Fibroblast of the aortic adventitia (primary cell): ENCODE data around the gene MYNN. TPM values are rescaled to one million over a fixed set of nuclear protein-coding genes. Genes with fewer than 3 reads are reported as not detected.
A peak's percentile ranks its signal among the peaks of the same experiment; 100 is the strongest.
"Not testable (repeated sequence)": the region's sequence is repeated elsewhere in the genome, so short reads cannot be mapped to it uniquely, and the experiment has no call there.

Experiments
- DNase-seq: peaks from one replicate; pipeline ENCODE4 v3.0.0-alpha.2; 2010; ENCODE audit warnings: low read depth
- H3K4me3 ChIP-seq: 2 replicates; pipeline ENCODE4 v1.5.1; 2011; ENCODE audit warnings: low read depth, mild to moderate bottlenecking, control low read depth, low read length, moderate library complexity
- total RNA-seq: library from RNA; depleted of rRNA; stranded (reverse); fragments of >200 nt; gene quantifications from 2 replicates; pipeline ENCODE4 v1.2.3, GENCODE V29; 2012; ENCODE audit warnings: low replicate concordance
- TF ChIP-seq, protein P1 (sequence below): IDR thresholded peaks from 2 replicates; pipeline ENCODE4 v1.5.1; 2011; ENCODE audit warnings: mild to moderate bottlenecking, low read length, control low read depth, inconsistent platforms; ENCODE audit not compliant: insufficient read depth

The MYNN gene
- 14.4 and 27.1 TPM in 2 replicates for total RNA-seq

DNA sequence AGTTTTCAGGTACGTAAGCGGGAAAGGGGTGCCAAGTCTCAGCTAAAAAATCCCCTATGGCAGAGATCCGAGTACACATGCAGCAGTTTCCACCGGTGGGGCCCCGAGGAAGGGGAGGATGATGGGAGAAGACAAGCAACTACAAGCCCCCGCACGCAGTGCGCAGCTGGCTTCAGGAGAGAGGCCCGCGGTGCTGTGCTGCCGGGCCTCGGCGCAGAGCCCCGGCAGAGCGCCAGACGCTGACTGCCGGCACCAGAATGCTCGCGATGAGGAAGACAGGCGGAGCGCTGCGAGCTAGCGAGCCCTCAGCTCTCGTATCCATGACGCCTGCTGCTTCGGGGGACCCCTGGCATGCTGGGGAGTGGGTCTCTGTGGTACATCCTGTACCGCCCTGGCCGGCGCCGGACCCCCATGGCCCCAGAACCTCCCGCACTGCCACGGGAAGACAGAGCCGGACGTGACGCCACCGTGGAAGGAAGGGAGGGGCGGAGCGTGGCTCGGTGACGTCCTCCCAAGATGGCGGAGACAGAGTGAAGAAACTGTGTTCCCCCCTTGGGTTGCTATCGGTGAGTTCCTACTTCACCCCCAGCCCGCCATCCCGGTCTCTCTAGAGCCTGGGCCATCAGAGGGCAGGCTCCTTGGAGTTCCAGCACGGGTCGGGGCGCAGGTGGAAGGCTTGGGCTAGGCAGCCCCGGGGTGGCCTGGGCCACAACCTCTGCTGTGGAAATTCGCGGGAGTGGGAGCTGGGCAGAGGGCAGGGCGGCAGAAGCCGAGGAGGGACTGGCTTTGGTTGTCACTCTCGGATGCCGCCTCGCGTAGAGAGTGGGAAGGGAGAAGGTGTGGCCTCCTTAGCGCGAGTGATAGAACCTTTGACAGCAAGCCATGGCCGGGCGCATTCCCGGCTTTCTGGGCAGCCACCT is at the start of gene MYNN:
Gene MYNN, plus strand, starts transcription at position 500 of the 920 bp plus-strand sequence. CDS start 900 bp downstream, outside the sequence.
- DNase-seq = peak; percentile 86

DNA sequence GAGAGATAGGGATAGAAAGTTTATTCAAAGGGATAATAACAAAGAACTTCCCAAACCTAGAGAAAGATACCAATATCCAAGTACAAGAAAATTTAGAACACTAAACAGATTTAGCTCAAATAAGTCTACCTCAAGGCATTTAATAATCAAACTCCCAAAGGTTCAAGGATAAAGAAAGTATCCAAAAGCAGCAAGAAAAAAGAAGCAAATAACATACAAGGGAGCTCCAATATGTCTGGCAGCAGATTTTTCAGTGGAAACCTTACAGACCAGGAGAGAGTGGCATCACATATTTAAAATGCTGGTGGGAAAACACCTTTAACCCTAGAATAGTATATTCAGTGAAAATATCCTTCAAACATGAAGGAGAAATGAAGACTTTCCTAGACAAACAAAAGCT is 41.3 kb upstream of the MYNN start:
- DNase-seq, H3K4me3 ChIP-seq: not testable (repeated sequence)

More for the DNA sequence above, at the start of gene MYNN:
- H3K4me3 ChIP-seq = peak within 1 kb of the TSS; percentile 91
- TF ChIP-seq, protein P1, sequence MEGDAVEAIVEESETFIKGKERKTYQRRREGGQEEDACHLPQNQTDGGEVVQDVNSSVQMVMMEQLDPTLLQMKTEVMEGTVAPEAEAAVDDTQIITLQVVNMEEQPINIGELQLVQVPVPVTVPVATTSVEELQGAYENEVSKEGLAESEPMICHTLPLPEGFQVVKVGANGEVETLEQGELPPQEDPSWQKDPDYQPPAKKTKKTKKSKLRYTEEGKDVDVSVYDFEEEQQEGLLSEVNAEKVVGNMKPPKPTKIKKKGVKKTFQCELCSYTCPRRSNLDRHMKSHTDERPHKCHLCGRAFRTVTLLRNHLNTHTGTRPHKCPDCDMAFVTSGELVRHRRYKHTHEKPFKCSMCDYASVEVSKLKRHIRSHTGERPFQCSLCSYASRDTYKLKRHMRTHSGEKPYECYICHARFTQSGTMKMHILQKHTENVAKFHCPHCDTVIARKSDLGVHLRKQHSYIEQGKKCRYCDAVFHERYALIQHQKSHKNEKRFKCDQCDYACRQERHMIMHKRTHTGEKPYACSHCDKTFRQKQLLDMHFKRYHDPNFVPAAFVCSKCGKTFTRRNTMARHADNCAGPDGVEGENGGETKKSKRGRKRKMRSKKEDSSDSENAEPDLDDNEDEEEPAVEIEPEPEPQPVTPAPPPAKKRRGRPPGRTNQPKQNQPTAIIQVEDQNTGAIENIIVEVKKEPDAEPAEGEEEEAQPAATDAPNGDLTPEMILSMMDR = peak; percentile 9

DNA sequence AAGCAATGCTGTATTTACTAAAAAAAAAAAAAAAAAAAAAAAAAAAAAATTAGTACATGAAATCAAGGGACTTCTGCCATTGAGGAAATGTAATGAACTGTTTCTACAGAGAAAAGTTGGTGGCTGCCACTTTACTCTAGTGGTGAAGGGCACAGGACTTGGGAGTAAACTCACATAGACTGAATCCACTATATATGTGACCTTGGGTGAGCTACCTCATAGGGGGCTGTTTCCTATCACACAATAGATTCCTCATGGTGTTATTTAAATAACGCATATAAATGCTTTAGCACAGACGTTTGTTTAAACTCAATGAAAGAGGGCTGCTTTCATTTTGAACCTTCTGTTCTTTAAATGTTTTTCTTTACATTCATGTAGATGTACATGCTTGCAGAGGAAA is 34.1 kb upstream of the MYNN start:
- TF ChIP-seq, protein P1 = no peak
- DNase-seq = no peak
- no peak overlapping the region for H3K4me3 ChIP-seq

DNA sequence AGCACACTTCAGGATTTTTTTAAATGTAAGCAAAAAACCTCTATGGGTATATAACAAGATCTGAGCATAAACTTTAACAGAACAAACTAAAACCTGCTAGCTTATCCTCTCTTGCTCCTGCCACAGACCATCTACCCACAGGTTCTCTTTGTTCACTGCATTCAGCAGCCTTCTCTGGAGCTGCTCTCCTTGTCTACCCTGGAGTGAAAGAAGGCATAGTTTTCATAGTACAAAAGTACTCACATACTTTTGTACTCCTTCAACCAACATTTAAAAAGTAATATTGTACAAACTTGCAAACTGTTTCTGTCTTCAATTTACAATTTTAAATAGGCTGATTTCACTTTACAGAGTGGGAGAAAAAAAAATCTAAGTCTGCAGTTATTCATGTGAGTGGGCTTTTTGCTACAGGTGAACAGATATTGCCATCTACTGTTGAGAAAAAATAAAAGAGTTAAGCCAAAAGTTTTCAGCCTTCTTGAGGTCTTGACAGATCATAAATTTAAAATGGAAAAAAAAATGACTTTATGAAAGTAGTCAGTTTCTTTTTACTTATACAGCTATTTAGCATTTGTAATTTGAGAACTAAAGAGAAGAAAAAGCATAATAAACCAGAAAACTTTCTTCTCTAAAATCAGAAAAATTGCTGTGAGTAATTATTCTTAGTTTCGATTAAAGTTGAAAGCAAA is 28.7 kb upstream of the MYNN start:
- H3K4me3 ChIP-seq = no peak overlapping the region
- TF ChIP-seq, protein P1 = peak; percentile 46
- peak; percentile 59 for DNase-seq

DNA sequence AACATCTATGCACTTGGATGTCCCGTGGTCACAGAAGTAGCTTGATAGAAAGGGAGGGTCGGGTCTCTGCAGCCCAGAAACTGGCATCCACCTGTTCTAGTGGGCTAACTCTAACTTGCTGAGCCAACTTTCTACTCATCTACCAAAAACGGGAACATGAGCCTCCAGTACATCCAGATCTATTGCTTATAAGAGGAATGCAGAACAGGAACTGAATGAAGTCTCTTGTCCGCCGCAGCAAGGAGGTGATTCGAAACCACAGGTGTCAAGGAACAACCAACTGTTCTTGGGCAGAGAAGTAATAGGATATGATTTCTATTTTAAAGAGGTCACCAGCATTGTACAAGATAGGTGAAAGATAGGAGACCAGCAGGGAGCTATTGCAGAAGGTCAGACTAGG is 26.3 kb upstream of the MYNN start:
- no peak for DNase-seq
- H3K4me3 ChIP-seq = no peak overlapping the region
- TF ChIP-seq, protein P1 = no peak

DNA sequence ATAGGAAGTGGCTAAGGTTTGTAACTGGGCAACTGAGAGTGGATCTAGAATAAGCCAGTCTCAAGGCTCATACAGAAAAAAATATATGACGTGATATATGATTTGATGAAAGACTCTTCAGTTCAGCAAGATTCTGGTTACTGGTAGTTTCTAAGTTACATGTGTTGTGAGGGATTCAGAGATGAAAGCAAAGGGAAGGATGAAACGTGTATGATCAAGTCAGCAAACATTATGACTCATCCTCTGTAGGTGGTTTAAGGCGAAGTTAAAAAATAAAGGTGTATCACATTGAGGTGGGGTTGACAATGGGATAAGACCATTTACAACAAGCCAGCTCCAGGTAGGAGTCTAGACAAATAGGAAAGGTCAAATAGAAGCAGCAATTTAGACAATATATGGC is 24.5 kb upstream of the MYNN start:
- TF ChIP-seq, protein P1 = no peak
- DNase-seq = no peak
- no peak overlapping the region for H3K4me3 ChIP-seq

DNA sequence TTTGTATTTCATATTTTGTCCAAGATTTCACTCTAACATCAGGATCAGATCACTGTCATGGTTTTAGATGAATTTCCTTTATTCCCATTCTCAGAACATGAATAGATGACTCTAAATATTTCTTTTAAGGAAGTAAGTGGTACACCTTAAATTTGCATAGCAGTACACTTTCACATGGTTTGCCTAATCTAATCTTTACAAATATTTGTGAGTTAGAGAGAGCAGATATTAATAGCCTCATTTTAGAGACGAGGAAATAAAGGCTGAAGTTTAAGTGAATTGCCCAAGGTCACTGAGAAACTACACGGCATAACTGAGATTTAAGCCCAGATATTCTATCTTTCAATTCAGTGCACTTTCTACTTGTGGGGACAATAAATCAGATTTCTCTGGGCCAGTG is 22.5 kb upstream of the MYNN start:
- no peak for DNase-seq
- TF ChIP-seq, protein P1 = no peak
- no peak overlapping the region for H3K4me3 ChIP-seq
